Measurements from ENCODE around the gene NCF2. TPM values are rescaled to one million over a fixed set of nuclear protein-coding genes. Genes with fewer than 3 reads are reported as not detected.

The NCF2 gene
- total RNA-seq, 4 donors from 2014 or later, result 0.51 to 9.7 (median 3.0) TPM

DNA sequence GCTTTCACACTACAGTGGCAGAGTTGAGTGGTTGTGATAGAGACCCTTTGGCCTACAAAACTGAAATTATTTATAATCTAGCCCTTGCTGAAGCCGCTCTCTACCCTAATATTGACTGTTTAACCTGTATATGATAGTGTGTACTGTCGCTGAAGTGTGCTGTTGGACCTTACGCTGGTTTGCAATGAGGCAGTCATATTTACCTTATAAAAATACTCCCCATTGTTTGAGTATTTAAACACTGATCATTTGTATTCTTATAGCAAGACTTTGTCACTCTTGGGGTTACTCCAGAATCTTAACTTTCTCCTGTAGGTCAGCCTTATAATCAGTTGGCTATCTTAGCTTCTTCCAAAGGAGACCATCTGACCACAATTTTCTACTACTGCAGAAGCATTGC lies 61.7 kb downstream of the NCF2 start:
- H3K9me3 ChIP-seq, result no peaks in the 10 kb centered on the region
- intact Hi-C loops (cut with DNase I; ENCODE audit: low total_unique reads), result no loop called here
- H3K27ac ChIP-seq, result no peak overlapping the region
- H3K36me3 ChIP-seq, result no peaks in the 10 kb centered on the region
- no peak for DNase-seq
- TF ChIP-seq, protein P1, sequence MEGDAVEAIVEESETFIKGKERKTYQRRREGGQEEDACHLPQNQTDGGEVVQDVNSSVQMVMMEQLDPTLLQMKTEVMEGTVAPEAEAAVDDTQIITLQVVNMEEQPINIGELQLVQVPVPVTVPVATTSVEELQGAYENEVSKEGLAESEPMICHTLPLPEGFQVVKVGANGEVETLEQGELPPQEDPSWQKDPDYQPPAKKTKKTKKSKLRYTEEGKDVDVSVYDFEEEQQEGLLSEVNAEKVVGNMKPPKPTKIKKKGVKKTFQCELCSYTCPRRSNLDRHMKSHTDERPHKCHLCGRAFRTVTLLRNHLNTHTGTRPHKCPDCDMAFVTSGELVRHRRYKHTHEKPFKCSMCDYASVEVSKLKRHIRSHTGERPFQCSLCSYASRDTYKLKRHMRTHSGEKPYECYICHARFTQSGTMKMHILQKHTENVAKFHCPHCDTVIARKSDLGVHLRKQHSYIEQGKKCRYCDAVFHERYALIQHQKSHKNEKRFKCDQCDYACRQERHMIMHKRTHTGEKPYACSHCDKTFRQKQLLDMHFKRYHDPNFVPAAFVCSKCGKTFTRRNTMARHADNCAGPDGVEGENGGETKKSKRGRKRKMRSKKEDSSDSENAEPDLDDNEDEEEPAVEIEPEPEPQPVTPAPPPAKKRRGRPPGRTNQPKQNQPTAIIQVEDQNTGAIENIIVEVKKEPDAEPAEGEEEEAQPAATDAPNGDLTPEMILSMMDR (IDR thresholded peaks at IDR 0.05), result no peak
- no peak for TF ChIP-seq POLR2A (IDR thresholded peaks at IDR 0.05)
- no peaks in the 10 kb centered on the region for H3K27me3 ChIP-seq
- no peaks in the 10 kb centered on the region for H3K4me1 ChIP-seq
- H3K4me3 ChIP-seq, result no peak overlapping the region

DNA sequence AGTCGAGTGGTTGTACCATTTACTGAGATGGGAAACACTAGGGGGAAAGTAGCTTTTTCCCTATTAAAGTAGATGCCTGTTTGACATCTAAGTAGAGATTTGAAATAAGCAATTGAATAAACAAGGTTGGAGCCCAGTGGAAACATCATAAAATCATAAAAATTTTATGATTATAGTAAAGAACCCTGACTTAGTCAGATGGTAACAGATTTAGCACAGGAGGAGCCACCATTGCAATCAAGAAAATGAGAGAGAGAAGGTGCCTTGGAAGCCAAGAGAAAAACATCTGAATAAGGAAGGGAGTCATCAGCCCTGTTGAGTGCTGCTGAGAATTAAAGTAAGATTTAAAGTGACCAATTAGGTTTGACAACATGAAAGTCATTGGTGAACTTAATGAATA lies 68.2 kb downstream of the NCF2 start:
- Histone ChIP-seq H3K9me3 (no peaks in the 10 kb centered on the region), H3K4me1 (no peaks in the 10 kb centered on the region), H3K4me3 (no peak overlapping the region), H3K27ac (no peak overlapping the region), H3K36me3 (no peaks in the 10 kb centered on the region), H3K27me3 (no peaks in the 10 kb centered on the region)
- no peak for TF ChIP-seq POLR2A (IDR thresholded peaks at IDR 0.05)
- TF ChIP-seq, protein P1 (IDR thresholded peaks at IDR 0.05), result no peak
- intact Hi-C loops (cut with DNase I; ENCODE audit: low total_unique reads), result no loop called here
- DNase-seq, result no peak

DNA sequence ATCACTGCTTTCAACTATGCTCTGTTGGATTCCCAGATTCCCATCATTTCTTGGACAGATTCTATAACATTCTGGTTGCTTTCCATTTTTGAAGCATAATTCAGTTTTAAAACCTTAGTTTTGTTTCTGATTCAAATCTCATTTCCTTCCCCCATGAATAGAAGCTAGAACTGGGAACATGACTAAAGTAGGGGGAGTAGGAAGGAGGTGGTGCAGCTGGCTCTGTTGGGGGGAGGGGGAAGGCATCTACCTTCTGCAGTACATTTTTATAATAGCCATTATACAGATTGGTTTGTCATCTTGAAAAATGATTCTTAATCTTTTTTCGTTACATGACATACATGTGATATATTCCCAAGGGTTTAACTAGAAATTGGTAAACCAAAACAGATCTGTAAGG lies 69.9 kb downstream of the NCF2 start:
- no peaks in the 10 kb centered on the region for H3K36me3 ChIP-seq
- intact Hi-C loops (cut with DNase I; ENCODE audit: low total_unique reads), result no loop called here

DNA sequence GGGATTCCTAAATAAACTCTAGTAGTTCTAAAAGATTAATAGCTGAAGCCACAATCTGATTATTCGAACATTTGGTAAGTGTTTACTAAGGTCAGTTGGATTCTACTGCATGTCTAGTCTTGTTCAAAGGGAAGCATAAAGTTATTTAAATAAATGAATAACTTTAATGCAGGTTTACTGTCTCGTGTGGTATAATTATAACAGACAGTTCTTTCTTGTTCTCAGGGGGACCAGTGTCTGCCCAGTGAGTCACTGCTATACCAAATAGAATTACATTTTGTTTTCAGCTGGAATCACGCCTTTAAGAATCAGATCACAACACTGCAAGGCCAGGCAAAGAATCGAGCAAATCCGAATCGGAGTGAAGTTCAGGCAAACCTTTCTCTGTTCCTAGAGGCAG lies 72.9 kb downstream of the NCF2 start:
- intact Hi-C loops (cut with DNase I; ENCODE audit: low total_unique reads), result no loop called here
- Histone ChIP-seq H3K9me3 (no peaks in the 10 kb centered on the region), H3K4me3 (no peak overlapping the region), H3K27ac (no peak overlapping the region), H3K4me1 (no peaks in the 10 kb centered on the region), H3K27me3 (no peaks in the 10 kb centered on the region), H3K36me3 (no peaks in the 10 kb centered on the region)
- no peak for DNase-seq
- TF ChIP-seq, protein P1 (IDR thresholded peaks at IDR 0.05), result no peak
- no peak for TF ChIP-seq POLR2A (IDR thresholded peaks at IDR 0.05)

More for the DNA sequence above, 69.9 kb downstream of the NCF2 start:
- DNase-seq, result no peak
- no peak overlapping the region for H3K4me3 ChIP-seq
- H3K9me3 ChIP-seq, result no peaks in the 10 kb centered on the region
- H3K27me3 ChIP-seq, result no peaks in the 10 kb centered on the region
- H3K4me1 ChIP-seq, result no peaks in the 10 kb centered on the region
- no peak for TF ChIP-seq POLR2A (IDR thresholded peaks at IDR 0.05)
- TF ChIP-seq, protein P1 (IDR thresholded peaks at IDR 0.05), result no peak
- no peak overlapping the region for H3K27ac ChIP-seq

DNA sequence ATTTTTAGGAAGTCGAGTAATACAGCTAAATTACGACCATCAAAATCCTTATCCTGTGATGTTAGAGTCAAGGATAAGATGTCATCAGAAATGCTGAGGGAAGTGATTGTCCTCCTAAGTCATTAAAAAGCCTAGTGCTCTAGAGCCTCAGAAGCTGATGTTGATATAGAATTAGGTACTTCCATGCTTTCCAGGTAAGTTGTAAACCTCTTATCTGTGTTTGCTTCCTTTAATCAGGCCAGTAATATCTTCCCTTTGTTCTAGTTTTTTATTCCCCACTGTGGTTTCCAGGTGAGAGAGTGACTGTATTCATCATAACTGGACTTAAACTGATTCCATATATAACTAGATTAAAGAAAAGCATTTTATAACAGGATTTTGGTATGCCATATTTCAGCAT lies 73.5 kb downstream of the NCF2 start:
- Histone ChIP-seq H3K4me1 (no peaks in the 10 kb centered on the region), H3K4me3 (no peak overlapping the region), H3K27me3 (no peaks in the 10 kb centered on the region), H3K27ac (no peak overlapping the region), H3K9me3 (no peaks in the 10 kb centered on the region), H3K36me3 (no peaks in the 10 kb centered on the region)
- no peak for DNase-seq
- TF ChIP-seq, protein P1 (IDR thresholded peaks at IDR 0.05), result no peak
- no peak for TF ChIP-seq POLR2A (IDR thresholded peaks at IDR 0.05)
- intact Hi-C loops (cut with DNase I; ENCODE audit: low total_unique reads), result no loop called here

Measured in uterus (tissue), 4 donors.